ENCODE measurements around the gene POGK.
"Not testable (repeated sequence)": the region's sequence is repeated elsewhere in the genome, so short reads cannot be mapped to it uniquely, and the experiment has no call there.

POGK gene

GRCh38 chr1:166848193-166848592 is 8.9 kb downstream of the POGK start:
- in situ Hi-C loops (cut with HindIII; ENCODE audit: low pct_ligation_motif_present, low pct_unique_long_range_greater_than_20kb, low sequenced_read_pairs) = no loop called here
- DNase-seq = no peak

- DNase-seq = no peak
- in situ Hi-C loops (cut with HindIII; ENCODE audit: low pct_ligation_motif_present, low pct_unique_long_range_greater_than_20kb, low sequenced_read_pairs) = no loop called here
These were observed 9.9 kb downstream of the POGK start for GRCh38 chr1:166849135-166849534.

GRCh38 chr1:166852918-166853317 is 13.6 kb downstream of the POGK start:
- DNase-seq = no peak
- in situ Hi-C loops (cut with HindIII; ENCODE audit: low pct_ligation_motif_present, low pct_unique_long_range_greater_than_20kb, low sequenced_read_pairs) = no loop called here

GRCh38 chr1:166855558-166855957 is 16.3 kb downstream of the POGK start:
- no peak for DNase-seq
- in situ Hi-C loops (cut with HindIII; ENCODE audit: low pct_ligation_motif_present, low pct_unique_long_range_greater_than_20kb, low sequenced_read_pairs) = no loop called here

GRCh38 chr1:166857995-166858394 is 18.7 kb downstream of the POGK start:
- in situ Hi-C loops (cut with HindIII; ENCODE audit: low pct_ligation_motif_present, low pct_unique_long_range_greater_than_20kb, low sequenced_read_pairs) = no loop called here
- no peak for DNase-seq

- in situ Hi-C loops (cut with HindIII; ENCODE audit: low pct_ligation_motif_present, low pct_unique_long_range_greater_than_20kb, low sequenced_read_pairs) = no loop called here
These were observed 19.6 kb downstream of the POGK start for GRCh38 chr1:166858726-166859419.

GRCh38 chr1:166859597-166859996 is 20.3 kb downstream of the POGK start:
- in situ Hi-C loops (cut with HindIII; ENCODE audit: low pct_ligation_motif_present, low pct_unique_long_range_greater_than_20kb, low sequenced_read_pairs) = no loop called here
- DNase-seq = no peak

More at GRCh38 chr1:166858726-166859419, 19.6 kb downstream of the POGK start:
- no peak for DNase-seq

GRCh38 chr1:166865926-166866325 is 26.7 kb downstream of the POGK start:
- DNase-seq = no peak
- in situ Hi-C loops (cut with HindIII; ENCODE audit: low pct_ligation_motif_present, low pct_unique_long_range_greater_than_20kb, low sequenced_read_pairs) = no loop called here

- in situ Hi-C loops (cut with HindIII; ENCODE audit: low pct_ligation_motif_present, low pct_unique_long_range_greater_than_20kb, low sequenced_read_pairs) = no loop called here
These were observed 29.4 kb downstream of the POGK start for GRCh38 chr1:166868639-166869038.

GRCh38 chr1:166869318-166870099 is 30.2 kb downstream of the POGK start:
- DNase-seq = no peak
- in situ Hi-C loops (cut with HindIII; ENCODE audit: low pct_ligation_motif_present, low pct_unique_long_range_greater_than_20kb, low sequenced_read_pairs) = no loop called here

More at GRCh38 chr1:166868639-166869038, 29.4 kb downstream of the POGK start:
- DNase-seq = no peak

- in situ Hi-C loops (cut with HindIII; ENCODE audit: low pct_ligation_motif_present, low pct_unique_long_range_greater_than_20kb, low sequenced_read_pairs) = no loop called here
These were observed 31.3 kb downstream of the POGK start for GRCh38 chr1:166870584-166870983.

GRCh38 chr1:166874464-166874863 is 35.2 kb downstream of the POGK start:
- DNase-seq = no peak
- in situ Hi-C loops (cut with HindIII; ENCODE audit: low pct_ligation_motif_present, low pct_unique_long_range_greater_than_20kb, low sequenced_read_pairs) = no loop called here

More at GRCh38 chr1:166870584-166870983, 31.3 kb downstream of the POGK start:
- no peak for DNase-seq

GRCh38 chr1:166875302-166875733 is 36.0 kb downstream of the POGK start:
- no peak for DNase-seq
- in situ Hi-C loops (cut with HindIII; ENCODE audit: low pct_ligation_motif_present, low pct_unique_long_range_greater_than_20kb, low sequenced_read_pairs) = no loop called here

GRCh38 chr1:166875734-166876539 is 36.7 kb downstream of the POGK start, which contains the start of gene TADA1:
Gene TADA1, minus strand, starts transcription at chr1:166876264. Its CDS starts 31 bp downstream, at chr1:166876233.
- in situ Hi-C loops (cut with HindIII; ENCODE audit: low pct_ligation_motif_present, low pct_unique_long_range_greater_than_20kb, low sequenced_read_pairs) = no loop called here
- DNase-seq = peak; percentile 99

GRCh38 chr1:166876540-166876838 is 37.2 kb downstream of the POGK start:
- DNase-seq = no peak
- in situ Hi-C loops (cut with HindIII; ENCODE audit: low pct_ligation_motif_present, low pct_unique_long_range_greater_than_20kb, low sequenced_read_pairs) = no loop called here

GRCh38 chr1:166878173-166878917 is 39.1 kb downstream of the POGK start:
- DNase-seq; in situ Hi-C loops (cut with HindIII; ENCODE audit: low pct_ligation_motif_present, low pct_unique_long_range_greater_than_20kb, low sequenced_read_pairs): not testable (repeated sequence)

GRCh38 chr1:166882893-166883292 is 43.6 kb downstream of the POGK start:
- DNase-seq = no peak
- in situ Hi-C loops (cut with HindIII; ENCODE audit: low pct_ligation_motif_present, low pct_unique_long_range_greater_than_20kb, low sequenced_read_pairs) = no loop called here

- DNase-seq = peak; percentile 54
These were observed 44.9 kb downstream of the POGK start for GRCh38 chr1:166884040-166884642.

More at GRCh38 chr1:166884040-166884642, 44.9 kb downstream of the POGK start:
- in situ Hi-C loops (cut with HindIII; ENCODE audit: low pct_ligation_motif_present, low pct_unique_long_range_greater_than_20kb, low sequenced_read_pairs) = no loop called here

Data from ACHN (cell line).